DMS53 (cell line): ENCODE measurements around the gene FIBCD1.
"Not testable (repeated sequence)": the region's sequence is repeated elsewhere in the genome, so short reads cannot be mapped to it uniquely, and the experiment has no call there.

ENCODE experiments used
- DNase-seq: peaks from one replicate; lab custom pipeline; 2025; lab: John Stamatoyannopoulos, UW

FIBCD1 gene

DNA sequence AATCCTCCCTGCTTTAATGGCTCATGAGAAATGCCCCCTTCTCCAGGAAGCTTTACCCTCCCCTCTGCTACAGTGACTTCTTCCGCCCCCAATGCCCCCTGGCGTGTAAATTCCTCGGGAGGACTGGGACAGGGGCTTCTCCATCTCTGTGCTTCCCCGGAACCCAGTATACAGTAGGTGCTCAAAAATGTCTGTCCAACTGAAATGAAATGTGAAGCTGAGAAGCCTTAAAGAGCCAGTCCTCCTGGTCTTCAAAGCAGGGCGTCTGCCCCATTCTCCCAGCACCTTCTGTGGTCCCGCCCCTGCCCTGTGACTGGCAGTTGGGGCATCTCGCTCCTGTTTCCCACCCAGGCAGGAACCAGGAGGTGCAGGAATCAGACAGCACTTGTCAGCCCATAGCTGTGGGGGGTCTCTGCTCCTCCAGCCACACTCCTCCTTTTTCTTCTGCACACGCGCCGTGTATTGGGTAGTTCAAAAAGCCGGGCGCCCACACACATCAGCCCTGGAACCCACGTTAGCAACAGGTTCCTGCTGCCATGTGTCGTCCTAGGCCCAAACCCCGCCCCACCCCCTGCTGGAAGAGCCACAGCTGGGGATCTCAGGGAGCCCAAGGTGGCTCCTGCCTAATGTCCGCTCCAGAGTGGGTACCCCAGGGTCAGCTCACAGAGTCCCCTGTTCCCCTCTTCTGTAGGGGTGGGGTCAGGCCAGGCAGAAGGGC, 16.0 kb downstream of the FIBCD1 start:
- DNase-seq: peak; percentile 34

GRCh38 chr9:130921989-130922892, 16.8 kb downstream of the FIBCD1 start:
- DNase-seq: no peak

DNA sequence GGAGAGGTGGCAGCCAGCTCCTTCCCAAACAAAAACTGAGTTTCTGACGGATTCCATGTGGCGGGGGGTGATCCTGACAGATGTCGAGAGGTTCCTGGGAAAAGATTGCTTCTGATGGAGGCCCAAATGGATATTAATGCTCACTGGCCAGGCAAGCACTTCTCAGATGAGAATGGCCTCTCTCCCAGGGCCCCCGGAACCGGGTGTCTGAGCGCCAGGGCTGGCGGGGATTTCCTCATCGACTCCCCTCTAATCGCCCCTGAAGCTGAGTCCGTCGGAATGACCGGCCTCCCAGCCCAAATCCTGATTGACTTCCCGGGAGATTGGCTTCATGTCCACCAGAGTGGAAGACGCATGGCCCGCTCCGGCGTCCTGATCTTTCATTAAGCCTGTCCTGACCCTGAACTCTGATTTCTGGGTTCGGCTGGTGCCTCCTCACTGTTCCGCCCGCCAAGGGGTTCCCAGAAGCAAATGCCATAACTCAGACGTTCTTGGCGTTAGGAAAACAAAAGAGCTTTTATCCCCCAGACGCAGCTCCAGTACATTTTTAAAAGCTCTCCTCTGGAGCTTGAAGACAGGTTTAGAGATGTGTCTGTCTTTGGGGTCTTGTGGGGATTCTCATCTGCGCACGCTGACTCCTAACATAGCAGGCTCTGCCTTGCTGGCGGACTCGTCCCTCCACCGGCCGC, 17.6 kb downstream of the FIBCD1 start:
- DNase-seq: no peak

- no peak for DNase-seq
Observed at GRCh38 chr9:130920762-130921299, 18.2 kb downstream of the FIBCD1 start.

GRCh38 chr9:130920233-130920632, 18.8 kb downstream of the FIBCD1 start:
- DNase-seq: no peak

DNA sequence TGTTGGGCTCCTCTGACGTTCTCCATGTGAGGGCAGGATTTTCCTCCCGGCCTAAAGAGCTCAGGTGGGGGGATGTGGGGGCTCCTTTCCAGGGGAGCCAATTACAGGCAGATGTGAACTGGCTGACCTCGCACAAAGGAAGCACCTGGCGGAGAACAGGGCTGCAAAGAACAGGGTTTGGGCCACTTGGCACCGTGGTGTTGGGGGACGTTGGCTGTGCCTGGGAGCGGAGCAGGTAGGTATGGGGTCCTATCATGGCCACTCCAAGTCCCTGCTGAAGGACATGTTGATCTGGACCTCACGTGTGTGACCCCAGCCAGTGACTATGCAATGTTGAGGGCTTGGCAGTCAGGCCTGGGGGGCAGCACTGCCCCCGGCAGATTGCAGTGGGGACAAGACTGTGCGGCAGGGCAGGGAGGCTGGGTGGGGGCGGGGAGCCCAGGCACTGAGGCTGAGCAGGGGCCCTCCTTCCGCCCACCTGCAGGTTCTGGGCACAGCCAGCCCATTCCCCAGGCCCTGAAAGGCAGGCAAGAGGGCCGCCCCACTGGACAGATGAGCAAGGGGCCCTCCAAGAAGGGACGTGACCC, 19.4 kb downstream of the FIBCD1 start:
- DNase-seq: no peak

- DNase-seq: no peak
Observed at GRCh38 chr9:130918826-130919558, 20.1 kb downstream of the FIBCD1 start.

- no peak for DNase-seq
Observed at GRCh38 chr9:130918101-130918825, 20.8 kb downstream of the FIBCD1 start.

DNA sequence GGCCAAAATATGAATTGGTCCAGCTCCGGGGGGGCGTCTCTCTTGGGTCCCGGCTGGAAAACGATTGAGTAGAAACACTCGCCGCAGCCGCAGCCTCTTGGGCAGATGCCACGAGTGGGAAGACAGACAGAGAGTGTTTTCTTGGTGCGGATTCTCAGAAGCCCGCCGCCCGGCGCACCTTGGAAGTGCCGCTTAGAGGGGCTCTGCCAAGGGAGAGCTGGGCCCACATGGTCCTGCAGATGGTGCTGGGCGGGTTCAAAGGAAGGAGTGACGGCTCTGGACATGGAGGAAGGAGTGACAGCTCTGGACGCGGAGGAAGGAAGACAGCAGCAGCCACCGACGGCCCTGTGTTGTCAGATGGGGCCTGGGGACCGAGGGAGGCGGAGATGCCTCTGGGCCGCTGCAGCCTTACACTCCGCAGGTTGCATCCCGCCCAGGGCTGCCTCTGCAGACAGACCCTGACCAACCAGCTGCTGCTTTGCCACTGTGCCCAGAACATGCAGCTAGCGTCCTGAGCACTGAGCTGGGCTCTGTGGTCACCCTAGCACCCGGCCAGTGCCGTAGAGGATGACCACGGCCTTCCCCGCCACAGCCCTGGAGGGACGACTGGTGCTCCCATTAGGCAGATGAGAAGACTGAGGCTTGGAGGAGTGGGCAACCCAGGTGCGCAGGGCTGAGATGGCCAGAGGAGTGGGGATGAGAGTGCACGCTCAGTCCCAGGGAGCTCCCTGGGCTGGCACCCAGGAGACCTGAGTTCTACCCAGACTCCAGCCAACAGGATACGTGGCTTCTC, 21.7 kb downstream of the FIBCD1 start:
- no peak for DNase-seq

GRCh38 chr9:130915096-130915447, 24.0 kb downstream of the FIBCD1 start:
- DNase-seq: no peak

DNA sequence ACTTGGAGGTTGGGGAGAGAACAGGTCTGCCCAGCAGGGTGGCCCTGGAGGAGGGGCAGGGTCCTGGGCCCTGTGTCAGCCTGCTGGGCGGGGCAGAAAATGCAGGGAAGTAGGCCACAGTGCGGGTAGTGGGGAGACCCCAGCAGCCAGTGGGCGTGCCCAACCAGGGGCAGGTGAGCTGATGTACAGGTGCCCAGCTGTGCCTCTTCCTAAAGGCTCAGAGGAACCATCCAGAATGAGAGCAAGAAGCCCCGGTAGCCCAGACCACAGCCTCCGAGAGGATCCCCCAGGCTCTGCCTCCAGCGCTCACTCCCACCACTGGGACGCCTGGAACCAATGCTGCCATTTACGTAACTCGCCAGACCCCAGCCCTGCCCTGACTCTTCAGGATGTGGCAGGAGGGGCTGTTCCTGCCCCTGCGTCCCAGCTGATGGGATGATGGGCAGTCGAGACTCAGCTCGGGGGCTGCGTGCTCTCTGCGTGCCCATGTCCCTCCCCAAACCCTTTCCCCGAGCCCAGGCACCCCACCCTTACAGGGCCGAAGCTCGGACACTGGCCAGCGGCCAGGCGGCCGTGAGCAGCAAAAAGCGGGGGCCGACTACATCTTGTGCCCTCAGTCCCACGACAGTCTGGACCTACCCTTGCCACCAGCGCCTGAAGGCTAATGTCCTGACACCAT, 24.5 kb downstream of the FIBCD1 start:
- no peak for DNase-seq

GRCh38 chr9:130913599-130914416, 25.2 kb downstream of the FIBCD1 start:
- no peak for DNase-seq

- DNase-seq: peak; percentile 81
Observed at GRCh38 chr9:130912932-130913598, 26.0 kb downstream of the FIBCD1 start.

GRCh38 chr9:130911254-130912049, 27.6 kb downstream of the FIBCD1 start:
- no peak for DNase-seq

DNA sequence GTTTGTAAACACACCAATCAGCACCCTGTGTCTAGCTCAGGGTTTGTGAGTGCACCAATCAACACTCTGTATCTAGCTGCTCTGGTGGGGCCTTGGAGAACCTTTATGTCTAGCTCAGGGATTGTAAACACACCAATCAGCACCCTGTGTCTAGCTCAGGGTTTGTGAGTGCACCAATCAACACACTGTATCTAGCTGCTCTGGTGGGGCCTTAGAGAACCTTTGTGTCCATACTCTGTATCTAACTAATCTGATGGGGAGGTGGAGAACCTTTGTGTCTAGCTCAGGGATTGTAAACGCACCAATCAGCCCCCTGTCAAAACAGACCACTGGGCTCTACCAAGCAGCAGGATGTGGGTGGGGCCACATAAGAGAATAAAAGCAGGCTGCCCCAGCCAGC, 28.4 kb downstream of the FIBCD1 start:
- DNase-seq: not testable (repeated sequence)

DNA sequence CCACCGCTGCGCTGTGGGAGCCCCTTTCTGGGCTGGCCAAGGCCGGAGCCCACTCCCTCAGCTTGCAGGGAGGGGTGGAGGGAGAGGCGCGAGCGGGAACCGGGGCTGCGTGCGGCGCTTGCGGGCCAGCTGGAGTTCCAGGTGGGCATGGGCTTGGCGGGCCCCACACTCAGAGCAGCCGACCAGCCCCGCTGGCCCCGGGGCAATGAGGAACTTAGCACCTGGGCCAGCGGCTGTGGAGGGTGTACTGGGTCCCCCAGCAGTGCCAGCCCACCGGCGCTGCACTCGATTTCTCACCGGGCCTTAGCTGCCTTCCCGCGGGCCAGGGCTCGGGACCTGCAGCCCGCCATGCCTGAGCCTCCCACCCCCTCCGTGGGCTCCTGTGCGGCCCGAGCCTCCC, 29.0 kb downstream of the FIBCD1 start:
- not testable (repeated sequence) for DNase-seq

DNA sequence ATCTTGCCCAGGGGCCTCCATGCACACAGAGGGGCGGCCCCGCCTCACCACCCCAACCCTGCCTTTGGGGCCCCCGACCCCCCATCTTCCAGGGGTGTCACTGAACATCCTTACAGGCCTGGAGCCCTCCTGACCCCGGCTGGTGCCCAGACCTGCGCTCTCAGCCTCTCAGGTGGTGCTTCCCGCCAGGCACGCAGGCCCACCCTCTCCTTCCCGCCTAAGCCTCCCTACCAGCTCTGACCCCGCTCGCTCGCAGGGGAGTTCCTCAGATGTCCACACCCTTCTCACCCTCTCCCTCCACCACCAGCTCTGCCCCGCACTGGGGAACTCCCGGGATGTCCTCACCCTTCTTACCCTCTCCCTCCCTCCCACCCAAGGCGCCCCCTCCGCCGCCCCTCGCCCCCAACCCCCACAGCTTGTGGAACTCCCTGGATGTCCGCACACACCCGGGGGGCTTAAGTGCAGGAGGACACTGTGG, 30.1 kb downstream of the FIBCD1 start:
- DNase-seq: no peak
